RWPE1 (cell line): ENCODE results near the gene MUL1.

Source experiments
- CTCF ChIA-PET: fragments of 350-600 bp; sonication (Branson Sonifier 250); formaldehyde crosslinking; extraction: SDS; loops from one replicate; lab custom pipeline; 2021; lab: Yijun Ruan, JAX
- POLR2A ChIA-PET: fragments of 400-600 bp; formaldehyde crosslinking; extraction: SDS; loops from one replicate; lab custom pipeline; 2020; ENCODE audit warnings: antibody characterized with exemption; ENCODE audit not compliant: low non-redundant PET; lab: Yijun Ruan, JAX
- DNase-seq: peaks from one replicate; pipeline ENCODE4 v3.0.0; 2012; ENCODE audit warnings: low spot score
- H3K27ac ChIP-seq: fragments of 450-650 bp; 2 replicates; pipeline ENCODE4 v1.5.1; 2017
- TF ChIP-seq, protein P1 (sequence below): fragments of 450-650 bp; conservative IDR thresholded peaks from 2 replicates; pipeline ENCODE4 v1.5.1; 2017; ENCODE audit warnings: low read depth, mild to moderate bottlenecking

Gene MUL1

DNA sequence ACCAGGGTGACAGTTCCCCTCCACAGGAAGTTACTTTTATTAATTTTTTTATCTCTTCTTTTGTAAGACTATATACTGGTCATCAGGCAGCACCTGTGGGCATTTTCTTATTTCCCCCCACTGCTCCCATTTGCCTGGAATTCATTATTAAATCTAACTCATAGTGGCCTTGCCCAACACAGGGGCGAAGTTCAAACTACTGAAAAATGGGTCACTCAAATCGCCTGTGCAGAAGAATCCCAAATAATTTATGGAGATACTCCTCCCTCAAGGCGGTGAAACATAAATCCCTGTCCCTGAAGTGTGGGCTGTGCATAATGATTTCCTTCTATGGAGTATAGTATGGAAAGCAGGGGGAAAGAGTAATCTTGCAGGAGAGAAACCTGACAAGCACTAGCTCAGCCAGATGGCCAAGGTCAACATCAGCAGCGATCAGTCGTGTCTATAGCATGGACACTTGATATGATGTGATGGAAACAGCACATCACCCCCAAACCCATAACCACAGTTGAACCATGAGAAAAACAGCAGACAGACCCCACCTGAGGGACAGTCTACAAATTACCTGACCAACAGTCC is 29.8 kb downstream of the MUL1 start:
- CTCF ChIA-PET: interaction anchor here (1.1 kb wide), 1 partner anchor 116 kb away, joined by 3 read pairs; no protein-coding TSS in a partner anchor
- H3K27ac ChIP-seq: no peak overlapping the region
- TF ChIP-seq, protein P1, sequence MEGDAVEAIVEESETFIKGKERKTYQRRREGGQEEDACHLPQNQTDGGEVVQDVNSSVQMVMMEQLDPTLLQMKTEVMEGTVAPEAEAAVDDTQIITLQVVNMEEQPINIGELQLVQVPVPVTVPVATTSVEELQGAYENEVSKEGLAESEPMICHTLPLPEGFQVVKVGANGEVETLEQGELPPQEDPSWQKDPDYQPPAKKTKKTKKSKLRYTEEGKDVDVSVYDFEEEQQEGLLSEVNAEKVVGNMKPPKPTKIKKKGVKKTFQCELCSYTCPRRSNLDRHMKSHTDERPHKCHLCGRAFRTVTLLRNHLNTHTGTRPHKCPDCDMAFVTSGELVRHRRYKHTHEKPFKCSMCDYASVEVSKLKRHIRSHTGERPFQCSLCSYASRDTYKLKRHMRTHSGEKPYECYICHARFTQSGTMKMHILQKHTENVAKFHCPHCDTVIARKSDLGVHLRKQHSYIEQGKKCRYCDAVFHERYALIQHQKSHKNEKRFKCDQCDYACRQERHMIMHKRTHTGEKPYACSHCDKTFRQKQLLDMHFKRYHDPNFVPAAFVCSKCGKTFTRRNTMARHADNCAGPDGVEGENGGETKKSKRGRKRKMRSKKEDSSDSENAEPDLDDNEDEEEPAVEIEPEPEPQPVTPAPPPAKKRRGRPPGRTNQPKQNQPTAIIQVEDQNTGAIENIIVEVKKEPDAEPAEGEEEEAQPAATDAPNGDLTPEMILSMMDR: no peak
- no peak for DNase-seq
- POLR2A ChIA-PET: no interaction called here

DNA sequence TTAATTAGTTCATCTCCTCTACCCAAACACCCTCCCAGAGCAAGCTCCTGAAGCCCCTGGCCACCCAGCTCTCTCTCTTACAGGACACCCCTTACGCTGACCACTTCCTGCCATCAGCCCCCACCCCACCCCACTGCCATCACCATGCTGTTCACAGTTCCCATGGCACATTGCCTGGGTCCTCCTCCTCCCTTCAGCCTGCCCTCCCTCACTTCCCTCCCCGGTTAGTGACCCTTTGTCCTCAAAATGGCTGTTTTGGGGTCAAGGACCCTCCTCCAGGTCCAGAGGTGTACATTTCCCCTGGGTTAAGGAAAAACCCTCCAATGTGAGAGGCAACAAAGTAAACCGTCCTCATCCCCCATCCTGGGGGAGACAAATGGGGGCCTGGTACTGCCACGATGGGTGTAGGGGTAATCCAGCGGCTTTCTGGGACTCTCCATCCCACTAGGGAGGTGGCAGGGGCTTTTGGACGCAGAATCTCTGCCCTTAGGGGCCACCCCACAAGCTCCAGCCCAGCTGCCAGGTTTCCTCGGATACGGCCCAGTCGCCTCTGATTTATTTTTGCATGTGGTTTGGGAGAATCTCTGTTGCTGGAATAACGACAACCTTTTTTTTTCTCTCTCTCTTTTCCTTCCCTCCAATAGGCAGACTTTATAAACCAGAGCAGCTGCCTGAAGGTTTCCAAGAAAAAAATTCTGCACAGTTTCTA is 30.4 kb downstream of the MUL1 start:
- CTCF ChIA-PET: no interaction called here
- POLR2A ChIA-PET: no interaction called here
- no peak for DNase-seq
- TF ChIP-seq, protein P1: no peak
- H3K27ac ChIP-seq: no peak overlapping the region

DNA sequence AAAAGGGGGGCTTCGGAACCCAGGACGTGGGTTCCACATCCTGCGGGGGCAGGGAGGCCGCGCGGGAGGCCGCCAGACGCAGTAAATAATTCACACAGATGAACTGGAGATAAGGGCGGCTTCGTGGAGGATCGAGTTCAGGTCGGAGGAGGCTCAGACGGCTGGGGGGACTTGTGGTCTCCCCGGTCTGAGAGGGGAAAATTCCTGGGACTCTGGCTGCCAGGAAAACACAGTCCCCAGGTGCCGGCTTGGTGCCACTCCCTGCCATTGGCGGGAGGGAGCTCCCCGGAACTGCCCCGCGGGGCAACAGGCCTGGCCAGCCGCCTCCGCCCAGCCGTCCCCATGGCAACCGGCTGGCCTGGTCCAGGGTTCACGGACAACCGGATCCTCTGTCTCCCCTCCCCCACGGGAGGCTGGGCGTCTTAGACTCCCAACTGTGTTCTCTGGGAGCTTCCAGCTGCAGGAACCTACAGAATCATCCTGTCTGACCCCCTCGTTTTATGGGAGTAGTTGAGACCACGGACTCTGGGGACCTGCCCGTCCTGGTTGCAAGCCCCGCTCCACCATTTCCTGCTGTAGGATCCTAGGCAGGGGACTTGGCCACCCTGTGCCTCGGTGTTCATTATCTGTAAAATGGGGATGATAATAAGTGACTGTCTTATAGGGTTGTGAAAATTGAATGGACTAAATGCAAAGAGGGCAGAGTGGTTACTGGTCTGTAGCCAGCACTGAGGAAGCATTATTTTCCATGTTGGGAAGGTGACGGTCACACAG is 31.5 kb downstream of the MUL1 start:
- TF ChIP-seq, protein P1: no peak

DNA sequence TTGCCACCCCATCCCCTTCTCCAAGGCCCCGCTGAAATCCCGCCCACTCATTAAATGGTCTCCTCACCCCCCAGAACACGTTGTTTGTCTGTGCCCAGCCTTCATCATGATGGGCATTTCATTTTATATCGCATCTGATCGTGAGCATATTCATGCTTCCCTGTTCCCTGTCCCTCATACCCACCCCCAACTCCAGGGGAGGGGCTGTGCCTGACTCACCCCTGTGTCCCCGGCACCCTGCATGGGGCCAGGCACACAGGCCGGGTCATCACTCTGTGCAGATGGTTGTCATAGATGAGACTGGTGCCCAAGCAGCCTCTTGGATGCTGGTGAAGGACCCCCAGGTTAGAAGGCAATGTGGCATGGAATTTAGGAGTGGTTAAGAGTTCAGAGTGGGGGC is 33.0 kb downstream of the MUL1 start:
- no peak for DNase-seq
- CTCF ChIA-PET: no interaction called here
- TF ChIP-seq, protein P1: no peak
- H3K27ac ChIP-seq: peak overlapping the region; percentile 19; the same call in 1 of the 2 replicates
- POLR2A ChIA-PET: no interaction called here

More for the DNA sequence above, 31.5 kb downstream of the MUL1 start:
- POLR2A ChIA-PET: no interaction called here
- CTCF ChIA-PET: interaction anchor here (0.7 kb wide), 1 partner anchor 211 kb away, joined by 3 read pairs; no protein-coding TSS in a partner anchor
- H3K27ac ChIP-seq: peak overlapping the region; percentile 29
- no peak for DNase-seq

DNA sequence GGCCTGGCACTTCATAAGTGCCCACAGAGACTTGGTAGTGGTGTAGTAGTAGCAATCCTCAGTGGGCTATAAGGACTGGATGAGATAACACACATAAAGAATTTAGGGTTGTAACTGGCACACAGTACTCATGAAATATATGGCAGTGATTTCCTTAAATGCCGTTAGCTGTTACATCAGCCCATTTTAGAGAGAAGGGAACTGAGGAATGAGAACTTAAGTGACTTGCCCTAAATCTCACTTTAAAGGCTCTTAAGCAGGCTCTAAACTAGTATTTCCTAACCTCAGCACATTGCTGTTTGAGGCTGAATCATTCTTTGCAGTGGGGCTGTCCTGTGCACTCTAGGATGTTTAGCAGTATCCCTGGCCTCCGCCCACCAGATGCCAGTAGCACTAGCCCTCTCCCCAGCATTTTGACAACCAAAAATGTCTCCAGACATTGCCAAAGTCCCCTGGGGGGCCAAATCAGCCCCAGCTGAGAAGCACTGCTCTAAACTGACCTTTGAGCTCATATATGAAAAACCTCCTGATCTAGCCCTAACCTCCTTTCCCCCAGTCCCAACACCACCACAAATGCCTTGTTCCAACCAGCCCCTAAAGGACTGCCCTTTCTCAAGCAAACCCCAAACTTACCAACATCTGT is 33.5 kb downstream of the MUL1 start:
- ChIA-PET POLR2A (no interaction called here), CTCF (interaction anchor here (0.5 kb wide), 1 partner anchor 26 kb away, joined by 3 read pairs; no protein-coding TSS in a partner anchor)
- TF ChIP-seq, protein P1: no peak
- DNase-seq: no peak
- H3K27ac ChIP-seq: peak overlapping the region; percentile 19; the same call in 1 of the 2 replicates

DNA sequence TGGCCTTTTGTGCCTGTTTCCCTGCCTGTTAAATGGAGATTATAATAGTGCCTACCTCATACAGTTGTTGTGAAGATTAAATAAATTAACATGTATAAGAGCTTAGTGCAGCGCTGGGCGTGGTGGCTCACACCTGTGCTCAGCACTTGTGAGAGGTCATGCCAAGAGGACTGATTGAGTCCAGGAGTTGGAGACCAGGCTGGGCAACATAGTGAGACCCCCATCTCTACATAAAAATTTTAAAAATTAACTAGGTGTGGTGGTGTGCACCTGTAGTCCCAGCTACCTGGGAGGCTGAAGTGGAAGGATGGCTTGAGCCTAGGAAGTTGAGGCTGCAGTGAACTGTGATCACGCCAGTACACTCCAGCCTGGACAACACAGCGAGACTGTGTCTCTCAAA is 34.1 kb downstream of the MUL1 start:
- ChIA-PET POLR2A (interaction anchor here (0.6 kb wide), 1 partner anchor 331 kb away, joined by 4 read pairs; no protein-coding TSS in a partner anchor), CTCF (interaction anchor here (0.5 kb wide), 1 partner anchor 25 kb away, joined by 3 read pairs; no protein-coding TSS in a partner anchor)
- H3K27ac ChIP-seq: no peak overlapping the region
- no peak for DNase-seq
- TF ChIP-seq, protein P1: no peak
